ENCODE measurements around the gene TRMT112.

TRMT112 gene

GRCh38 chr11:64349404-64349803, 32.0 kb upstream of the TRMT112 start:
- DNase-seq, result no peak

GRCh38 chr11:64349025-64349387, 31.6 kb upstream of the TRMT112 start:
- no peak for DNase-seq

GRCh38 chr11:64348383-64349024, 31.1 kb upstream of the TRMT112 start:
- no peak for DNase-seq

GRCh38 chr11:64347193-64347867, 30.0 kb upstream of the TRMT112 start:
- DNase-seq, result no peak

GRCh38 chr11:64344787-64345186, 27.4 kb upstream of the TRMT112 start:
- DNase-seq, result no peak

GRCh38 chr11:64343767-64344559, 26.6 kb upstream of the TRMT112 start:
- no peak for DNase-seq

- no peak for DNase-seq
Measured at GRCh38 chr11:64342869-64343745, 25.7 kb upstream of the TRMT112 start.

GRCh38 chr11:64341851-64342791, 24.8 kb upstream of the TRMT112 start:
- peak; percentile 68 to 88 (median 80) for DNase-seq

- DNase-seq, result no peak
Measured at GRCh38 chr11:64341429-64341828, 24.1 kb upstream of the TRMT112 start.

GRCh38 chr11:64340671-64341335, 23.4 kb upstream of the TRMT112 start:
- peak; percentile 37 to 68 (median 62) for DNase-seq

GRCh38 chr11:64339754-64340408, 22.5 kb upstream of the TRMT112 start, which contains the start of gene CCDC88B:
Gene CCDC88B (plus strand): TSS chr11:64340204. CDS start chr11:64340267, 63 bp downstream.
- DNase-seq, result peak; percentile 48 to 82 (median 65)

- DNase-seq, result no peak
Measured at GRCh38 chr11:64339286-64339685, 21.9 kb upstream of the TRMT112 start.

GRCh38 chr11:64338716-64339115, 21.4 kb upstream of the TRMT112 start:
- DNase-seq, result no peak

GRCh38 chr11:64337538-64338249, 20.3 kb upstream of the TRMT112 start:
- no peak for DNase-seq

- no peak for DNase-seq
Measured at GRCh38 chr11:64334764-64335735, 17.7 kb upstream of the TRMT112 start.

- DNase-seq, result no peak
Measured at GRCh38 chr11:64333556-64333955, 16.2 kb upstream of the TRMT112 start.

- DNase-seq, result peak in 3 of 4 experiments; percentile 22 to 48 (median 22)
Measured at GRCh38 chr11:64331569-64332371, 14.4 kb upstream of the TRMT112 start.

GRCh38 chr11:64330888-64331287, 13.5 kb upstream of the TRMT112 start:
- no peak for DNase-seq

Data from activated naive CD4-positive, alpha-beta T cell (primary cell).